Skeletal muscle tissue (tissue), 4 donors: Measurements from ENCODE around the gene ABCC2. TPM values are rescaled to one million over a fixed set of nuclear protein-coding genes. Genes with fewer than 3 reads are reported as not detected.
"Not testable (repeated sequence)": the region's sequence is repeated elsewhere in the genome, so short reads cannot be mapped to it uniquely, and the experiment has no call there.

Source experiments
- H3K27ac ChIP-seq: one replicate; pipeline ENCODE4 v1.7.0; 2013; ENCODE audit warnings: mild to moderate bottlenecking, low read depth, low read length, inconsistent platforms
- H3K27me3 ChIP-seq, 3 donors: one replicate each; pipeline ENCODE4 v1.7.0; 2013; ENCODE audit warnings: low read length in 3 of 3; ENCODE audit not compliant: control insufficient read depth in 3 of 3, insufficient read depth in 3 of 3
- H3K36me3 ChIP-seq, 3 donors: one replicate each; pipeline ENCODE4 v1.7.0; 2013; ENCODE audit warnings: low read length in 3 of 3; ENCODE audit not compliant: control insufficient read depth in 3 of 3, insufficient read depth in 3 of 3
- H3K4me1 ChIP-seq, 3 donors: one replicate each; pipeline ENCODE4 v1.7.0; 2013; ENCODE audit warnings: low read length in 3 of 3, mild to moderate bottlenecking in 3 of 3; ENCODE audit not compliant: control insufficient read depth in 3 of 3, insufficient read depth in 3 of 3
- H3K4me3 ChIP-seq, 3 donors: one replicate each; pipeline ENCODE4 v1.7.0; 2013; ENCODE audit warnings: low read length in 3 of 3
- H3K9ac ChIP-seq, 3 donors: one replicate each; pipeline ENCODE4 v1.7.0; 2013; ENCODE audit warnings: low read length in 3 of 3, mild to moderate bottlenecking in 3 of 3, moderate library complexity in 2 of 3, low read depth in 1 of 3
- H3K9me3 ChIP-seq, 3 donors: one replicate each; pipeline ENCODE4 v1.7.0; 2013; ENCODE audit warnings: low read length in 3 of 3; ENCODE audit not compliant: control insufficient read depth in 3 of 3
- total RNA-seq: library from RNA; depleted of rRNA; stranded (reverse); fragments of >200 nt; gene quantifications from one replicate; pipeline ENCODE4 v1.2.3, GENCODE V29; 2014
- donor health status: Osteomylitis.

Gene ABCC2
- 1.6 TPM for total RNA-seq

GRCh38 chr10:99782447-99783286, at the start of gene ABCC2:
Gene ABCC2 (plus strand): TSS chr10:99782640. CDS start chr10:99782845, 205 bp downstream.
- no peak within 1 kb of the TSS for H3K4me3 ChIP-seq
- H3K9me3 ChIP-seq: no peaks in the 10 kb centered on the region
- peaks cover 7 to 11% (median 7%) of the 10 kb centered on the region in 3 donors for H3K4me1 ChIP-seq
- H3K27ac ChIP-seq: no peak within 1 kb of the TSS
- no peaks in the 10 kb centered on the region for H3K36me3 ChIP-seq
- H3K27me3 ChIP-seq: no peaks in the 10 kb centered on the region
- H3K9ac ChIP-seq: no peak within 1 kb of the TSS

- Histone ChIP-seq H3K9me3 (no peaks in the 10 kb centered on the region), H3K27me3 (no peaks in the 10 kb centered on the region), H3K4me3 (peak overlapping the region; percentile 51 to 99 (median 80)), H3K27ac (peak overlapping the region; percentile 97), H3K9ac (peak overlapping the region; percentile 80 to 99 (median 88)), H3K4me1 (peaks cover 14 to 20% (median 15%) of the 10 kb centered on the region in 3 donors), H3K36me3 (peaks cover 5 to 16% (median 12%) of the 10 kb centered on the region in 3 donors)
Observed at GRCh38 chr10:99733366-99733765, 49.1 kb upstream of the ABCC2 start.

GRCh38 chr10:99734111-99734510, 48.3 kb upstream of the ABCC2 start:
- H3K9ac ChIP-seq: peak overlapping the region in 2 of 3 donors; percentile 27 to 99
- H3K4me1 ChIP-seq: peaks cover 14 to 20% (median 15%) of the 10 kb centered on the region in 3 donors
- peak overlapping the region; percentile 44 to 99 (median 80) for H3K4me3 ChIP-seq
- not testable (repeated sequence) for H3K27me3 ChIP-seq, H3K9me3 ChIP-seq
- peaks cover 7 to 18% (median 9%) of the 10 kb centered on the region in 3 donors for H3K36me3 ChIP-seq
- H3K27ac ChIP-seq: peak overlapping the region; percentile 97

- no peaks in the 10 kb centered on the region for H3K27me3 ChIP-seq
- H3K36me3 ChIP-seq: peaks cover 41 to 57% (median 43%) of the 10 kb centered on the region in 3 donors
- peak overlapping the region; percentile 88 for H3K27ac ChIP-seq
- peaks cover 0 to 2% (median 0%) of the 10 kb centered on the region in 3 donors for H3K9me3 ChIP-seq
- H3K9ac ChIP-seq: no peak overlapping the region
- H3K4me3 ChIP-seq: no peak overlapping the region
- H3K4me1 ChIP-seq: peaks cover 25 to 30% (median 28%) of the 10 kb centered on the region in 3 donors
Observed at GRCh38 chr10:99740260-99740659, 42.2 kb upstream of the ABCC2 start.

GRCh38 chr10:99740933-99741559, 41.4 kb upstream of the ABCC2 start:
- Histone ChIP-seq H3K27ac (peak overlapping the region; percentile 88), H3K9ac (peak overlapping the region in 2 of 3 donors; percentile 25), H3K27me3 (no peaks in the 10 kb centered on the region), H3K9me3 (peaks cover 0 to 2% (median 0%) of the 10 kb centered on the region in 3 donors), H3K36me3 (peaks cover 41 to 61% (median 46%) of the 10 kb centered on the region in 3 donors), H3K4me1 (peaks cover 28 to 35% (median 30%) of the 10 kb centered on the region in 3 donors), H3K4me3 (peak overlapping the region in 2 of 3 donors; percentile 4 to 21)

DNA sequence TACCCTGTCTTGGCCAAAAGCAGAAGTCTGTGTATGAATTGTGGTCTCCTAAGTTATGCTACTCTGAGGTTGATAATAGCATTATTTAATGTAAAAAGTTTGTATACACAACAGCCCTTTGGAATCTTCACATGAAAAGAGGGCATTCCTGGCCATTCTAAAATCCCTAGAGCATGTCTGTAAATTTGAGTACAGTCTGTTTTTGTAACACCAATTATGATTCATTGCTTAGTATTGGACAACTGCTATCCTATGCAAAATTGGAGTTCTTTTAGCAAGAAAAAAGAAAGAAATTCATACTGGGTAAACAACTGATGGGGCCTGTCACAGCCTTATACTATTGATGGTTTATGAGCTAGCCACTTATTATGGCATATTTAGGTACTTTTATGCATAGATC, 40.2 kb upstream of the ABCC2 start:
- peaks cover 43 to 64% (median 53%) of the 10 kb centered on the region in 3 donors for H3K36me3 ChIP-seq
- peak overlapping the region; percentile 88 for H3K27ac ChIP-seq
- H3K9ac ChIP-seq: peak overlapping the region in 1 of 3 donors; percentile 25
- no peaks in the 10 kb centered on the region for H3K27me3 ChIP-seq
- H3K9me3 ChIP-seq: peaks cover 0 to 2% (median 0%) of the 10 kb centered on the region in 3 donors
- H3K4me1 ChIP-seq: peaks cover 31 to 40% (median 31%) of the 10 kb centered on the region in 3 donors
- H3K4me3 ChIP-seq: peak overlapping the region in 1 of 3 donors; percentile 38

GRCh38 chr10:99742701-99743100, 39.7 kb upstream of the ABCC2 start:
- Histone ChIP-seq H3K4me3 (peak overlapping the region in 2 of 3 donors; percentile 24 to 38), H3K36me3 (peaks cover 43 to 62% (median 52%) of the 10 kb centered on the region in 3 donors), H3K9ac (peak overlapping the region; percentile 0 to 10 (median 2)), H3K27me3 (no peaks in the 10 kb centered on the region), H3K9me3 (peaks cover 0 to 2% (median 0%) of the 10 kb centered on the region in 3 donors), H3K27ac (peak overlapping the region; percentile 88), H3K4me1 (peaks cover 31 to 43% (median 31%) of the 10 kb centered on the region in 3 donors)

DNA sequence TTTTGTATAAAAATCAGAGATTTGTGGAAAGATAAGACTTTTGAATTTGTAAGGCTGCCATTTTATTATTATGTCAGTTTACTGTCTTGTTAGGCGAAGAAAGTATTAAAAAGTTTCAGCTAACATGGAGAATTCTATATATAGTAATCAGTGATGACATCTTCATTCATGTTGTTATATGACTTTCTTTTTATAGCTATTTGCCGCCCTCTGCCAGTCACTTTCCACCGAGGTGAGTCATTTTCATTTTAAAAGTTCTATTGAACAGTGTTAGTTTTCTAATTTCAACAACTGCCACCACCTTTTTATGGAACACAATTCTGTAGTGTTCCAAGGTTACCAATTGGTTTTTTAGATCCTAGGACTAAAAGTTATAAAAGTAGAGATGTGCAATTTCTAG, 38.6 kb upstream of the ABCC2 start:
- Histone ChIP-seq H3K27me3 (no peaks in the 10 kb centered on the region), H3K4me3 (peak overlapping the region in 1 of 3 donors; percentile 3), H3K36me3 (peaks cover 44 to 64% (median 53%) of the 10 kb centered on the region in 3 donors), H3K9ac (peak overlapping the region; percentile 25 to 58 (median 47)), H3K9me3 (peaks cover 0 to 2% (median 0%) of the 10 kb centered on the region in 3 donors), H3K4me1 (peaks cover 37 to 52% (median 38%) of the 10 kb centered on the region in 3 donors), H3K27ac (peak overlapping the region; percentile 88)

DNA sequence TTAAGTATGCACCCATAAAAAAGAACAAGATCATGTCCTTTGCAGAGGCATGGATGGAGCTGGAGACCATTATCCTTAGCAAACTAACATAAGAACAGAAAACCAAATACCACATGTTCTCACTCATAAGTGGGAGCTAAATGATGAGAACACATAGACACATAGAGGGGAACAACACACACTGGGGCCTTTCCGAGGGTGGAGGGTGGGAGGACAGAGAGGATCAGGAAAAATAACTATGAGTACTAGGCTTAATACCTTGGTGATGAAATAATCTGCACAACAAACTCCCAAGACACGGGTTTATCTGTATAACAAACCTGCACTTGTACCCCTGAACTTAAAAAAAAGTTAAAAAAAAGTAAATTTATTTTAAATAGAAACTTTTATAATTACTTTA, 36.3 kb upstream of the ABCC2 start:
- not testable (repeated sequence) for H3K4me3 ChIP-seq, H3K27ac ChIP-seq, H3K27me3 ChIP-seq, H3K9me3 ChIP-seq
- peaks cover 41 to 52% (median 46%) of the 10 kb centered on the region in 3 donors for H3K36me3 ChIP-seq
- H3K4me1 ChIP-seq: peaks cover 39 to 50% (median 40%) of the 10 kb centered on the region in 3 donors
- peak overlapping the region in 1 of 3 donors; percentile 27 for H3K9ac ChIP-seq
